HEK293T (cell line): ENCODE results near the gene LCLAT1.

Experiments
- ARNT ChIP-seq: fragments of 450-650 bp; IDR thresholded peaks from 2 replicates; pipeline ENCODE4 v1.6.1; 2017; ENCODE audit warnings: mild to moderate bottlenecking
- BHLHE40 ChIP-seq: fragments of 450-650 bp; IDR thresholded peaks from 2 replicates; pipeline ENCODE4 v1.6.1; 2016; ENCODE audit warnings: mild to moderate bottlenecking, moderate library complexity, borderline replicate concordance
- CTBP1 ChIP-seq: fragments of 450-650 bp; IDR thresholded peaks from 2 replicates; pipeline ENCODE4 v1.6.1; 2016; ENCODE audit warnings: borderline replicate concordance
- ELF4 ChIP-seq: fragments of 450-650 bp; IDR thresholded peaks from 2 replicates; pipeline ENCODE4 v1.6.1; 2017; ENCODE audit warnings: antibody characterized with exemption
- FOXK2 ChIP-seq: fragments of 450-650 bp; IDR thresholded peaks from 2 replicates; pipeline ENCODE4 v1.6.1; 2016; ENCODE audit warnings: mild to moderate bottlenecking
- FOXM1 ChIP-seq: fragments of 450-650 bp; IDR thresholded peaks from 2 replicates; pipeline ENCODE4 v1.6.1; 2017; ENCODE audit warnings: mild to moderate bottlenecking, borderline replicate concordance
- HDGF ChIP-seq: fragments of 450-650 bp; IDR thresholded peaks from 2 replicates; pipeline ENCODE4 v1.6.1; 2017; ENCODE audit warnings: antibody characterized with exemption, borderline replicate concordance
- L3MBTL2 ChIP-seq: fragments of 450-650 bp; conservative IDR thresholded peaks from 2 replicates; pipeline ENCODE4 v1.6.1; 2016; ENCODE audit warnings: mild to moderate bottlenecking
- LEF1 ChIP-seq: fragments of 450-650 bp; IDR thresholded peaks from 2 replicates; pipeline ENCODE4 v1.6.1; 2017; ENCODE audit warnings: mild to moderate bottlenecking, borderline replicate concordance
- NFRKB ChIP-seq: fragments of 450-650 bp; IDR thresholded peaks from 2 replicates; pipeline ENCODE4 v1.6.1; 2016; ENCODE audit warnings: mild to moderate bottlenecking, moderate library complexity
- PKNOX1 ChIP-seq: fragments of 450-650 bp; IDR thresholded peaks from 2 replicates; pipeline ENCODE4 v1.6.1; 2016
- SP1 ChIP-seq: fragments of 450-650 bp; IDR thresholded peaks from 2 replicates; pipeline ENCODE4 v1.6.1; 2017
- SUZ12 ChIP-seq: fragments of 450-650 bp; IDR thresholded peaks from 2 replicates; pipeline ENCODE4 v1.6.1; 2016; ENCODE audit warnings: mild to moderate bottlenecking
- ZNF384 ChIP-seq: fragments of 450-650 bp; IDR thresholded peaks from 2 replicates; pipeline ENCODE4 v1.6.1; 2016

- TF ChIP-seq FOXM1, result no peak
- no peak for TF ChIP-seq HDGF
- TF ChIP-seq CTBP1, result no peak
- TF ChIP-seq FOXK2, result no peak
- no peak for TF ChIP-seq BHLHE40
- no peak for TF ChIP-seq LEF1
- TF ChIP-seq SP1, result no peak
- no peak for TF ChIP-seq NFRKB
- no peak for TF ChIP-seq ELF4
- TF ChIP-seq L3MBTL2, result no peak
- TF ChIP-seq ZNF384, result no peak
- no peak for TF ChIP-seq PKNOX1
- TF ChIP-seq ARNT, result no peak
- TF ChIP-seq SUZ12, result no peak
These were observed 7.5 kb downstream of the LCLAT1 start for GRCh38 chr2:30454571-30454970.
